Medulla oblongata (tissue), 1 donor: ENCODE results near the gene MRPL14.
A peak's percentile ranks its signal among the peaks of the same experiment; 100 is the strongest.
"Not testable (repeated sequence)": the region's sequence is repeated elsewhere in the genome, so short reads cannot be mapped to it uniquely, and the experiment has no call there.

Experiments used
- DNase-seq: peaks from one replicate; pipeline ENCODE4 v3.0.0-alpha.2; 2015; ENCODE audit errors: extremely low spot score

MRPL14 gene

DNA sequence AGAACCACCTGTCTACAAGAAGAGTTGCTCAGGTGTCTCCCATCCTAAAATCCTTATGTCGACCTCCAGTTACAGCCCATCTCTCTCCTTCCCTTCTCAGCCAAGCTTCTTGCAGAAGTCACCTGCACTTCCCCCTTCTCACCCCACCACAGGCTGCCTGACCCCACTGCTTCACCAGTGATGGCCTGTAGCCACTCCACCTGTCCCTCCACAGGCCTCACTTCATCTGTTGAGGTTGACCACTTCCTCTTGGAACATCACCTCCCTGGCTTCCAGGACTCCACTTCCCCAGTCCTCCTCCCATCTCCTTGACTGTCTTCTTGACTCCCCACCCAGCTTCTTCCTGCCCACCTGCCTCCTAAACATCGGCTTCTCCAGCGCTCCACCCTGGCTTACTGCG lies 25.4 kb downstream of the MRPL14 start:
- DNase-seq = no peak

DNA sequence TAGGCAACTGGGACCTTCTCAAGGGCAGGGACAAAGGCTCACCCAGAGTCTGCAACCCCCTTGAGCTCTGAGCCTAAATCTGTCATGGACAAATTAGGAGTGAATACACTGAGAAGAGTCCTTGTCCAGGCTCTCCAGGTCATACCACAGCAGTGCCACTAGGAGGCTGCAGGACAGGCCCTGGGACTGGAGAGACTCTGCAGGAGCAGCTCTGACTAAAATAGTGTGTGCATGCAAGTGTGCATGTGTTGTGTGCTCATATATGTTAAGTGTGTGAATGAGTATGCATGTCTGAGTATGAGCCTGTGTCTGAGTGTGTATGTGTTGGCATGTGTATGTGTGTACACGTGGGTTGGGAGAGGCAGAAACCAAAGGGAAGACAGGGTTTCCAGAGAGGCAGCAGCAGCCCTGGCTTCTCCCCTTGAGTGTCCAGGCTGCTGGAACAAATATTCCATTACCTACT lies 27.1 kb downstream of the MRPL14 start:
- DNase-seq = no peak

DNA sequence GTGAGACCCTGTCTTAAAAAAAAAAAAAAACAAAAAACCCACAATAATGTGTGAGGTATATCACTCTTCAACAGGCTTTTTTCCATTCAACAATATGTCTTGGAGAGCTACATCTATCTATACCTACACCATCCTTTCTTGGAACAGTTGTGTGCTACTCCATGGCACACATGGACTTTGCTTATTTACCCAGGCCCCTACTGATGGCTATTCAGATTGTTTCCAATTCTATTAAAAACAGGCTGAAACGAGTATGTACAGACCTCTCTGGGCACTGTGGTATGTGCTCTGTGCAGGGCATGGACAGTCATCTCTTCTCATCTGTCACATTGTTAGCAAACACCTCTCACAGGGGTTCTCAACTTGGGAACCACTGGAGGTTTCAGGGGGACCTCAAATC lies 28.1 kb downstream of the MRPL14 start:
- no peak for DNase-seq

- DNase-seq = no peak
Observed at GRCh38 chr6:44097782-44098317, 29.4 kb downstream of the MRPL14 start.

- DNase-seq = peak; percentile 87
Observed at GRCh38 chr6:44096612-44097011, 30.6 kb downstream of the MRPL14 start.

- not testable (repeated sequence) for DNase-seq
Observed at GRCh38 chr6:44095243-44095623, 32.0 kb downstream of the MRPL14 start.

- no peak for DNase-seq
Observed at GRCh38 chr6:44094403-44095242, 32.6 kb downstream of the MRPL14 start.

- DNase-seq = no peak
Observed at GRCh38 chr6:44093750-44094402, 33.4 kb downstream of the MRPL14 start.

GRCh38 chr6:44093066-44093465 lies 34.2 kb downstream of the MRPL14 start:
- DNase-seq = no peak

GRCh38 chr6:44091981-44092884 lies 35.0 kb downstream of the MRPL14 start:
- no peak for DNase-seq

GRCh38 chr6:44091356-44091755 lies 35.9 kb downstream of the MRPL14 start:
- not testable (repeated sequence) for DNase-seq

- no peak for DNase-seq
Observed at GRCh38 chr6:44090465-44090864, 36.8 kb downstream of the MRPL14 start.

GRCh38 chr6:44088827-44089590 lies 38.2 kb downstream of the MRPL14 start:
- DNase-seq = no peak

- no peak for DNase-seq
Observed at GRCh38 chr6:44087623-44088022, 39.6 kb downstream of the MRPL14 start.

DNA sequence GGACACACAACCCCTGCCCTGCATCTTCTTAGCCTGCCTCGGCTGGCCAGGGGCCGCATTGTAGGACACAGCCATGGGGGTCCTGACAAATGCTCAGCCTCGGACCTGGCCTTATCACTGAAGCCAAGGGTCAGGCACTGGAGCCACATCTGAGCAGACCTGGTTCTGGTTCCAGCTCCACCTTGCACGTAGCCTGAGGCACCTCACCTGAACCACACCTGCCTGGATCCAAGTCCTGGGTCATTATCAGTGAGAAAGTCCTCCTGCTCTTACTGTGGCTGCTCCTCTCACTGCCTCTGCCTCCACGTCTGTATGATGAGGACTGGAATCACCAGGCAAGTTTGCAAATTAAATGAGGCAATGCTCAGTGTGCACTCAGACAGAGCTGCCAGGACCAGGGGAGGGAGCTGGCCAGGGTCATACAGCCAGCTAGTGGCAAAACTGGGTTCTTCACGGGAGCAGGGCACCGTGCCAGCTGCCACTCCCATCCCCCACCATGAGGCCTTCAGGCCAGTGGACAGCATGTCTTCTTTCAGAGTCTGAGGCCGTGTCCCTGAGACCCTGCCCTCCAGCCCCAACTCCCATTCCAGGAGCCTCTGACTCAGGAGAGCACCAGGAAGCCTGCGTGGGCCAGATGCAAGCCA lies 40.2 kb downstream of the MRPL14 start:
- no peak for DNase-seq

- no peak for DNase-seq
Observed at GRCh38 chr6:44085219-44085618, 42.0 kb downstream of the MRPL14 start.

DNA sequence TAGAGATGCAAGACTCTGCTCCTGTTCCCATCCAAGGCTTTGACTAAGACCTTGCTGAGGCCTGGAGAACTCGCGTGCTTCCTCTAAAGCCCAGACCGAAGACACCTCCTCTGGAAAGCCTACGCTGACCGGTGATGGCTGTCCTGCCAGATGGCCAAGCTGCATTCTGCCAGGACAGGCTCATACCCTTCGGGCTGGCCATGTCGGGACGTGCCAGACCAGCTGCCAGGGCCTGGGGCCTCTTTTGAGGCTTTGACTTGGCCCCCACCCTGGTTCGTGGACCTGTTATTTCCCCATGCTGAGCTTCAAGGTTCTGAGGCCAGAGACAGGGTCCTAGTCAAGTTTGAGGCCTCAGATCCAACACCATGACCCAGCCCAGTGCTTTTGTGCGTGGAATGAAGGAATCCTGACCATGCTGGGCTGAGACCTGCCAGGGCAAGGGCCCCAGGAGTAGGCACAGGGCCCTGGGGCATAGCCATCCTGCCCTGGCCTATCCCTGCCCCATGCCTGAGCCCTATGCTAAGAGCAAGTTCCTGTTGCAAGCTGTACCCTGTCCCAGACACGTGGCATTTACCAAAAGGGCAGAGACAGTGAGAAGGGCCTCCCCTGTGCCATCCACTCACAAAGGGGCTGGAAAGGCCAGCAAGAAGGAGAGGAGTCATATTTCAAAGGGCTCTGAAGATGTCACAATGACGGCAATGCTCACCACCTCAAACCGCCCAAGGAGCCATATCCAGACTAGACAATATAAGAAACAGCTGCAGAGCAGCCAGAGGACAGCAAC lies 42.8 kb downstream of the MRPL14 start:
- no peak for DNase-seq

- no peak for DNase-seq
Observed at GRCh38 chr6:44082872-44083321, 44.4 kb downstream of the MRPL14 start.

DNA sequence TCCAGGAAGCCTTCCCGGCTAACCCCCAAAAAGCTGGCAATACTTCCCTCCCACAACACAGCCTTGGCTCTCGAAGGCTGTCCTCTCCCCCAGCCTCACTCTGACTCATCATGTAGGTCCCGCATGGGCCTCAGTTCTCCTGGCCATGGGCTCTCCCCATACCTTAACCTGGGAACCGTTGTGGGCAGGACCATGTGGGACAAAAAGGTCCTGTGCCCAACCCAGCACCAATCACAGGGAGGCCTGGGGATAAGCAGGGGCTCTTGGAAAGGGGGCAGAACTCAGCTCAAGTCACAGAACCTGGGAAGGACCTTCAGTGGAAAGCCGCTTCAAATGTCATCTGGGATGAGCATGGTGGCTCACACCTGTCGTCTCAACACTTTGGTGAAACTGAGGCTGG lies 45.5 kb downstream of the MRPL14 start:
- DNase-seq = no peak
